Measurements from ENCODE around the gene GPATCH4. TPM values are rescaled to one million over a fixed set of nuclear protein-coding genes. Genes with fewer than 3 reads are reported as not detected.

Gene GPATCH4
- total RNA-seq, 1 experiment from 2014 or later: 84.2 TPM

GRCh38 chr1:156571919-156572662 is 29.2 kb downstream of the GPATCH4 start, which contains the start of gene IQGAP3:
Gene IQGAP3, minus strand, starts transcription at chr1:156572565. Its CDS starts 36 bp downstream, at chr1:156572529.
- Histone ChIP-seq H3K27me3 (replicated peaks; ENCODE audit: insufficient read depth, low read depth, low read length, poor library complexity) (no peaks in the 10 kb centered on the region), H3K9me3 (ENCODE audit: low read depth, low read length, poor library complexity, severe bottlenecking) (no peaks in the 10 kb centered on the region), H3K4me1 (ENCODE audit: insufficient read depth, low read length, poor library complexity, severe bottlenecking) (no peaks in the 10 kb centered on the region), H3K27ac (ENCODE audit: low read depth, low read length, poor library complexity, severe bottlenecking) (peak within 1 kb of the TSS; percentile 34), H3K36me3 (ENCODE audit: insufficient read depth, low read length, poor library complexity, severe bottlenecking) (peaks cover 13% of the 10 kb centered on the region), H3K4me3 (ENCODE audit: low read depth, low read length, poor library complexity, severe bottlenecking) (peak within 1 kb of the TSS; percentile 80)
- BruUV-seq (replicated peaks): TSS peak; percentile 79
- CTCF ChIA-PET: no interaction called here
- DNase-seq (ENCODE audit: low spot score): peak; percentile 86
- POLR2A ChIA-PET (ENCODE audit: low non-redundant PET): no interaction called here
- TF ChIP-seq CTCF (conservative IDR thresholded peaks at IDR 0.05; ENCODE audit: low read depth, low read length) (no peak), EZH2 (IDR thresholded peaks at IDR 0.05; ENCODE audit: borderline replicate concordance, low read depth, low read length, poor library complexity, severe bottlenecking) (no peak)
- intact Hi-C loops (cut with micrococcal nuclease; ENCODE audit: unreplicated experiment): loop anchor here (5.0 kb wide), 1 partner anchor 90 kb away; no protein-coding TSS in a partner anchor

- Histone ChIP-seq H3K9me3 (ENCODE audit: low read depth, low read length, poor library complexity, severe bottlenecking) (no peaks in the 10 kb centered on the region), H3K4me3 (ENCODE audit: low read depth, low read length, poor library complexity, severe bottlenecking) (peak overlapping the region; percentile 80), H3K4me1 (ENCODE audit: insufficient read depth, low read length, poor library complexity, severe bottlenecking) (no peaks in the 10 kb centered on the region), H3K36me3 (ENCODE audit: insufficient read depth, low read length, poor library complexity, severe bottlenecking) (peaks cover 13% of the 10 kb centered on the region), H3K27me3 (replicated peaks; ENCODE audit: insufficient read depth, low read depth, low read length, poor library complexity) (no peaks in the 10 kb centered on the region), H3K27ac (ENCODE audit: low read depth, low read length, poor library complexity, severe bottlenecking) (peak overlapping the region; percentile 34)
- ChIA-PET CTCF (no interaction called here), POLR2A (ENCODE audit: low non-redundant PET) (interaction anchor here (0.6 to 0.7 kb wide), 2 partner anchors 71 to 157 kb away, joined by 3 to 4 read pairs; partner anchors contain the start of genes ISG20L2 and MEF2D)
- intact Hi-C loops (cut with micrococcal nuclease; ENCODE audit: unreplicated experiment): loop anchor here (5.0 kb wide), 1 partner anchor 89 kb away; no protein-coding TSS in a partner anchor
- BruUV-seq (replicated peaks): no TSS peak
- TF ChIP-seq CTCF (conservative IDR thresholded peaks at IDR 0.05; ENCODE audit: low read depth, low read length): no peak
- no peak for TF ChIP-seq EZH2 (IDR thresholded peaks at IDR 0.05; ENCODE audit: borderline replicate concordance, low read depth, low read length, poor library complexity, severe bottlenecking)
- DNase-seq (ENCODE audit: low spot score): peak; percentile 53
Measured at GRCh38 chr1:156571261-156571852, 29.9 kb downstream of the GPATCH4 start.

GRCh38 chr1:156566436-156566835 is 34.8 kb downstream of the GPATCH4 start:
- ChIA-PET CTCF (no interaction called here), POLR2A (ENCODE audit: low non-redundant PET) (no interaction called here)
- Histone ChIP-seq H3K4me3 (ENCODE audit: low read depth, low read length, poor library complexity, severe bottlenecking) (no peak overlapping the region), H3K4me1 (ENCODE audit: insufficient read depth, low read length, poor library complexity, severe bottlenecking) (no peaks in the 10 kb centered on the region), H3K9me3 (ENCODE audit: low read depth, low read length, poor library complexity, severe bottlenecking) (no peaks in the 10 kb centered on the region), H3K36me3 (ENCODE audit: insufficient read depth, low read length, poor library complexity, severe bottlenecking) (peaks cover 39% of the 10 kb centered on the region), H3K27me3 (replicated peaks; ENCODE audit: insufficient read depth, low read depth, low read length, poor library complexity) (no peaks in the 10 kb centered on the region), H3K27ac (ENCODE audit: low read depth, low read length, poor library complexity, severe bottlenecking) (no peak overlapping the region)
- TF ChIP-seq EZH2 (IDR thresholded peaks at IDR 0.05; ENCODE audit: borderline replicate concordance, low read depth, low read length, poor library complexity, severe bottlenecking) (no peak), CTCF (conservative IDR thresholded peaks at IDR 0.05; ENCODE audit: low read depth, low read length) (no peak)
- BruUV-seq (replicated peaks): no TSS peak
- intact Hi-C loops (cut with micrococcal nuclease; ENCODE audit: unreplicated experiment): no loop called here
- no peak for DNase-seq (ENCODE audit: low spot score)

All from A673 (cell line).